GM12878 (cell line): ENCODE results near the gene MPZL1. TPM values are rescaled to one million over a fixed set of nuclear protein-coding genes. Genes with fewer than 3 reads are reported as not detected.

Experiments used
- ATAC-seq: fragments of 200-7000 bp; cut with Tn5 transposase; 3 replicates; pipeline ENCODE4 v1.9.1; 2020; ENCODE audit warnings: mild to moderate bottlenecking, moderate library complexity
- BruUV-seq: library from RNA; stranded (reverse); fragments of 400-500 nt; replicated peaks from 2 replicates; lab custom pipeline; 2021; lab: Mats Ljungman, UMichigan
- CTCF ChIA-PET: fragments of 300-600 bp; sonication (Branson Sonifier 250); formaldehyde crosslinking; extraction: SDS; loops from one replicate; lab custom pipeline; 2021; ENCODE audit warnings: inconsistent platforms; lab: Yijun Ruan, JAX
- POLR2A ChIA-PET: fragments of 350-600 bp; formaldehyde crosslinking; extraction: SDS; loops from one replicate; lab custom pipeline; 2021; ENCODE audit warnings: inconsistent platforms; lab: Charles Lee
- RAD21 ChIA-PET: fragments of 300-600 bp; sonication (Branson Sonifier 250); formaldehyde crosslinking; loops from one replicate; lab custom pipeline; 2023; ENCODE audit warnings: antibody characterized with exemption; ENCODE audit not compliant: unreplicated experiment; lab: Charles Lee
- SMC1A ChIA-PET: fragments of 300-600 bp; sonication (Branson Sonifier 250); formaldehyde crosslinking; loops from one replicate; lab custom pipeline; 2023; ENCODE audit not compliant: unreplicated experiment, uncharacterized antibody; lab: Charles Lee
- DNase-seq: peaks from one replicate; pipeline ENCODE4 v3.0.0-alpha.2; 2011; ENCODE audit warnings: low read depth, low spot score
- FAIRE-seq: peaks from 3 replicates; lab custom pipeline; 2011; peaks lifted over from hg19 to GRCh38; lab: Jason Lieb, UNC
- H2AFZ ChIP-seq: 2 replicates; pipeline ENCODE4 v1.6.0; 2011; ENCODE audit warnings: low read depth, low read length, control low read depth; ENCODE audit not compliant: control insufficient read depth
- H3K27ac ChIP-seq: 2 replicates; pipeline ENCODE4 v1.5.1; 2011; ENCODE audit warnings: control low read depth; ENCODE audit not compliant: control insufficient read depth, insufficient read depth
- H3K27me3 ChIP-seq, 2 experiments: replicated peaks in 1 of 2; 2 replicates each; pipeline versions ENCODE4 v1.6.0 to v1.6.1; 2011; ENCODE audit warnings: low read length in 1 of 2; ENCODE audit not compliant: control insufficient read depth in 2 of 2, insufficient read depth in 2 of 2
- H3K36me3 ChIP-seq, 2 experiments: 2 replicates each; pipeline ENCODE4 v1.5.1; 2011; ENCODE audit warnings: low read length in 1 of 2; ENCODE audit not compliant: control insufficient read depth in 2 of 2, insufficient read depth in 2 of 2
- H3K4me1 ChIP-seq: 2 replicates; pipeline ENCODE4 v1.6.1; 2011; ENCODE audit warnings: mild to moderate bottlenecking, low read length, moderate library complexity, mixed read lengths; ENCODE audit not compliant: control insufficient read depth, insufficient read depth
- H3K4me2 ChIP-seq: 2 replicates; pipeline ENCODE4 v1.6.0; 2011; ENCODE audit warnings: control low read depth; ENCODE audit not compliant: control insufficient read depth, insufficient read depth
- H3K4me3 ChIP-seq: fragments of 200-600 bp; sonication (generic); 2 replicates; pipeline ENCODE4 v1.5.1; 2016
- H3K79me2 ChIP-seq: 2 replicates; pipeline ENCODE4 v1.6.0; 2011; ENCODE audit warnings: low read length; ENCODE audit not compliant: control insufficient read depth, insufficient read depth
- H3K9ac ChIP-seq: 2 replicates; pipeline ENCODE4 v1.8.0; 2011; ENCODE audit warnings: low read length, control low read depth, mixed read lengths; ENCODE audit not compliant: control insufficient read depth, insufficient read depth
- H3K9me3 ChIP-seq: replicated peaks from 3 replicates; pipeline ENCODE4 v1.5.1; 2011; ENCODE audit warnings: mild to moderate bottlenecking, low read length; ENCODE audit not compliant: control insufficient read depth, insufficient read depth
- H4K20me1 ChIP-seq: 2 replicates; pipeline ENCODE4 v1.6.0; 2011; ENCODE audit not compliant: control insufficient read depth, insufficient read depth
- CHD1 ChIP-seq: IDR thresholded peaks from 2 replicates; pipeline ENCODE4 v1.6.1; 2012; ENCODE audit warnings: low read depth, low read length, improper control_type of control experiment
- NKRF ChIP-seq: fragments of 450-650 bp; conservative IDR thresholded peaks from 2 replicates; pipeline ENCODE4 v1.6.1; 2017; ENCODE audit warnings: mild to moderate bottlenecking, moderate library complexity
- USF2 ChIP-seq: IDR thresholded peaks from 2 replicates; pipeline ENCODE4 v1.6.1; 2011; ENCODE audit warnings: low read depth, low read length, improper control_type of control experiment, borderline replicate concordance
- WGBS: methylation state at CpG from one replicate; pipeline ENCODE4 v1.1.6; 2016; ENCODE audit warnings: low lambda C conversion rate; ENCODE audit not compliant: insufficient replicate concordance, insufficient coverage; ENCODE audit errors: missing lambda C conversion rate; 5-methylcytosine and 5-hydroxymethylcytosine counted together
- in situ Hi-C: fragments of 300-500 bp; cut with MboI; formaldehyde crosslinking; loops from 9 replicates; pipeline ENCODE4 v1.14.3; 2018; ENCODE audit warnings: mixed read lengths
- intact Hi-C: fragments of 100-400 bp; cut with micrococcal nuclease; formaldehyde crosslinking; loops from one replicate; pipeline ENCODE4 v1.14.2; 2022; ENCODE audit not compliant: unreplicated experiment
- polyA plus RNA-seq, 11 experiments: library from polyadenylated mRNA; depleted of rRNA in 4 of 11; unstranded in 6 of 11; stranded (reverse) in 5 of 11; fragments of >200 nt; fragmentation: Nextera tagmentation in 4 of 11; fragmentation: Illumina TruSeq in 1 of 11; extraction: Ambion mirVana in 4 of 11; extraction: Trizol in 1 of 11; gene quantifications; 1 replicate in 1 of 11; 2 replicates in 10 of 11; pipeline versions ENCODE4 v1.2.1 to v1.2.3, GENCODE V29; 2011 to 2016; ENCODE audit warnings: inconsistent platforms in 2 of 11, missing spikeins in 2 of 11, low read depth in 1 of 11
- total RNA-seq, 4 experiments: library from RNA; depleted of rRNA in 3 of 4; stranded (reverse); fragments of >200 nt in 3 of 4; fragmentation: Illumina TruSeq in 1 of 4; extraction: Trizol in 1 of 4; gene quantifications; 2 replicates each; pipeline versions ENCODE4 v1.2.1 to v1.2.3, GENCODE V29; 2013 to 2021

The MPZL1 gene
- total and polyA plus RNA-seq, 10 of the 15 experiments (the other 5 are each of a cell fraction or from before 2014, with no cell fraction given), result 9.8 to 60.9 (median 45.9) TPM

GRCh38 chr1:167751676-167752075 lies 29.9 kb downstream of the MPZL1 start:
- H3K36me3 ChIP-seq, result no peaks in the 10 kb centered on the region
- peaks cover 41% of the 10 kb centered on the region for H3K79me2 ChIP-seq
- H4K20me1 ChIP-seq, result no peaks in the 10 kb centered on the region
- TF ChIP-seq NKRF (no peak), CHD1 (no peak), USF2 (no peak)
- no peak for DNase-seq
- H3K4me2 ChIP-seq, result no peak overlapping the region
- ChIA-PET SMC1A (interaction anchor here (1.1 to 3.1 kb wide), 5 partner anchors 12 to 46 kb away, joined by 3 to 34 read pairs (median 9); partner anchors contain the start of gene MPZL1), RAD21 (interaction anchor here (0.7 to 2.8 kb wide), 2 partner anchors 31 to 64 kb away, joined by 3 to 9 read pairs; no protein-coding TSS in a partner anchor), POLR2A (interaction anchor here (1.3 to 2.5 kb wide), 2 partner anchors 29 to 271 kb away, joined by 3 to 11 read pairs; partner anchors contain the start of gene MPZL1), CTCF (interaction anchor here (1.5 to 2.7 kb wide), 3 partner anchors 31 to 38 kb away, joined by 4 to 28 read pairs (median 10); partner anchors contain the start of gene MPZL1)
- H3K27ac ChIP-seq, result no peak overlapping the region
- no peaks in the 10 kb centered on the region for H3K27me3 ChIP-seq
- intact Hi-C loops, result loop anchor here (2.0 kb wide), 1 partner anchor 37 kb away; no protein-coding TSS in a partner anchor
- in situ Hi-C loops, result no loop called here
- ATAC-seq, result no peak
- H3K4me1 ChIP-seq, result peaks cover 17% of the 10 kb centered on the region
- H3K4me3 ChIP-seq, result no peak overlapping the region
- BruUV-seq, result no TSS peak
- no peak overlapping the region for H2AFZ ChIP-seq
- H3K9ac ChIP-seq, result no peak overlapping the region
- H3K9me3 ChIP-seq, result no peaks in the 10 kb centered on the region
- no peak for FAIRE-seq
- 15% methylated on average over 1 of the region's 1 CpG for WGBS
